Left renal pelvis (tissue), 4 donors: ENCODE results near the gene COL6A2. TPM values are rescaled to one million over a fixed set of nuclear protein-coding genes. Genes with fewer than 3 reads are reported as not detected.
"Not testable (repeated sequence)": the region's sequence is repeated elsewhere in the genome, so short reads cannot be mapped to it uniquely, and the experiment has no call there.

Experiments
- DNase-seq, 4 donors: peaks; one replicate each; pipeline ENCODE4 v3.0.0-alpha.2; 2013; ENCODE audit warnings: low read depth in 4 of 4, low spot score in 3 of 4
- polyA plus RNA-seq, 4 donors: library from polyadenylated mRNA; unstranded; fragments of 120-200 nt; gene quantifications; one replicate each; pipeline ENCODE4 v1.2.1, GENCODE V29; 2013; ENCODE audit not compliant: insufficient read length in 4 of 4

The COL6A2 gene
- polyA plus RNA-seq, 4 donors = 205 to 1,137 (median 238) TPM

GRCh38 chr21:46077674-46078101, 20.2 kb upstream of the COL6A2 start:
- no peak for DNase-seq

- DNase-seq = no peak
Measured at GRCh38 chr21:46078322-46078977, 19.5 kb upstream of the COL6A2 start.

DNA sequence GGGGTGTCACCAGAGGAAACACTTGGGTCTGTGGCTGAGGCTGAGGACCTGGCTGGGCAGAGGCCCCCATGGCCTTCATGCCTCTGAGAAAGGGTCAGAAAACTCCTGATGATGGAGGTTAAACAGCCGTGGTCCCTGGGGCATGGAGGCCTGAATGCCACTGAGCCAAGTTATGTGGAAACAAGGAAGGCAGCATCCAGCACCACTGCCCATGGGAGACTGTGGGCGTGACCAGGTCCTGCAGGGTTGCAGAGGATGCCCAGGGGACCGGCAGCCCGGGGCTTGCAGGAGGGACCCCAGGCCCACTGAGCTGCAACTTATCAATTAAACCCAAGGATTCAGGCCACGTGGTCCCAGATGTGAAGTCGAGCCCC, 18.9 kb upstream of the COL6A2 start:
- no peak for DNase-seq

- no peak for DNase-seq
Measured at GRCh38 chr21:46079352-46080170, 18.4 kb upstream of the COL6A2 start.

DNA sequence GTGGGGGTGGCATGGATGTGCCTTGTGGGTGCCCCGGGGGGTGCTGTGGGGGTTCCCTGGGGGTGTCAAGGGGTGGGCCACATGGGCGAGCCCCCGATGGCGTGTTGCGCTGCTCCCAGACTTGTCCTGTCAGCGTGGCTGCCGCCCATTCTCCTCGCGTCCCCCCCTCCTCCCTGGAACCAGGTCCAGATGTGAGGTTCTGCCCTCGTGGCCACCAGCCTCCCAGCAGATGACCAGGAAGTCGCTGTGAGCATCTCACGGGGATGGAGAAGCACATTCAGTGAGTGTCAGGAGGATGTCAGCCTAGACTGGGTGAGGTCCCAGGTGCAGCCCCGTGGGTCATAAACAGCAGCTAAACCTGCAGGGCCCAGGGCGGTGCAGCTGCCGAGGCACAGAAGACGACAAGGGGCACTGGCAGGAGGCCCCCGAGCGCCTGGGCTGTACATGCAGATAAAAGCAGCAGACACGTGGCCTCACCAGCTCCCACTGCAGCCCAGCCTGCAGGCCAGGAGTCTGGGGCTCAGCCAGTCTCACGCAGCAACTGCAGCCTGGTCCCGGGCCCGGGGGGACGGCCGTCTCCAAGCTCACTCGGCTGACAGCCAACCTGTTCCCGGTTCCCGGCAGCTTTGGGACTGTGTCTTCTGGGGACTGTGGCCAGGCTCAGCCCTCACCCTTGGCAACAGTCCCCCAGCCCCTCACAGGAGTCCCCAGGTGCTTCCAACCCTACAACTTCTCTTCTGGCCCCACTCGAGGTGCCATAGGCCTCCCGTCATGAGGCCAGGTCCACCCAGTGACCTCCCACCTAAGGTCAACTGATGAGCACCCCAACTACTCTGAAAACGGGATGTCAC, 17.5 kb upstream of the COL6A2 start:
- DNase-seq = no peak

GRCh38 chr21:46081022-46081861, 16.7 kb upstream of the COL6A2 start:
- DNase-seq = no peak

DNA sequence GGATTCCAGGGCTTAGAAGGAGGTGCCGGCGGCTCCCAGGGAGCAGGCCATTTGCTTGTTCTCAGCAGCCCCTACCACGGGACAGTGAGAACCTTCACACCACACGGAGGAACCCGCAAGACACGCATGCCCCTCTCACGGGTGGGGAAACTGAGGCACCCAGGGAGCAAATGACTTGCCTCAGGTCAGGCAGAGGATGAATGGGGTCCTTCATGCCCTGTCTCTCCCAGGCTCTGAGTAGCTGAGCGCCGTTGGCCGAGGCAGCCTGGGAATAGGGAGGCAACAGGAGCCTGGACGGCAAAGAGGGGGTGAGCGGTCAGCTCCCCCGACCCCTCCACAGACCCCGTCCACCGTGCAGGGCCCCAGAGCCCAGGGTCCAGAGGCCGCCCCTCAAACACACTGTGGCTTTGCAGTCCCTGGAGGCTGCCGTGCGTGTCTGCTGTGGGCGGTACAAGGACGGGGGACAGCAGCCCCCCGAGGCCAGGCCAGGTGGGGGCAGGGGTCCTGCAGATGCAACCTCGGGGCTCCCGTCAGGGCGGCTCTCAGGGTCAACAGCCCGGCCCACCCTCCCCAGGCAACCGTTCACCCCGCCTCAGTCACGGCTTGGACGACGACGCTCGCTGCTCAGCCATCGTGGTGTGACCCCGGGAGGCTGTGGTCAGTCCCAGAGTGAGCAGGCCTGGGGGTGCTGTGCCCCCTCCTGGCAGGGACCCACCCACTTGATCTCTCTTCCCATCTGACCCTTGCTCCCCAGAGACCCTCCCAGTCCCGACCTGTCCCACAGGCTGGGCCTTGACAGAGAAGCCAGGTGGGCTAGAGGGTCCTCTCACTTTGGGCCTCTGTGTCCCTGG, 15.8 kb upstream of the COL6A2 start:
- DNase-seq = no peak

DNA sequence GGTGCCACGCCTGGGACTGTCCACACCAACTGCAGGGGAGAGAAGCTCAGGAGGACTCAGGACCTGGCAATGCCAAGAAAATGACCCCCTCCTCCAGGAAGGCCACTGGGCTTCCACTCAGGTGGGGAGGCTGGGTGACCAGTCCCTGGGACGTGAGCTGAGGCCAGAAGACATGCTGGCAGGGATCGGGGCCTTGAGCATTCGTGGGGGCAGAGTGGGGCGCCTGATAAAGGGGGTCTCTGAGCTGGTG, 15.3 kb upstream of the COL6A2 start:
- no peak for DNase-seq

DNA sequence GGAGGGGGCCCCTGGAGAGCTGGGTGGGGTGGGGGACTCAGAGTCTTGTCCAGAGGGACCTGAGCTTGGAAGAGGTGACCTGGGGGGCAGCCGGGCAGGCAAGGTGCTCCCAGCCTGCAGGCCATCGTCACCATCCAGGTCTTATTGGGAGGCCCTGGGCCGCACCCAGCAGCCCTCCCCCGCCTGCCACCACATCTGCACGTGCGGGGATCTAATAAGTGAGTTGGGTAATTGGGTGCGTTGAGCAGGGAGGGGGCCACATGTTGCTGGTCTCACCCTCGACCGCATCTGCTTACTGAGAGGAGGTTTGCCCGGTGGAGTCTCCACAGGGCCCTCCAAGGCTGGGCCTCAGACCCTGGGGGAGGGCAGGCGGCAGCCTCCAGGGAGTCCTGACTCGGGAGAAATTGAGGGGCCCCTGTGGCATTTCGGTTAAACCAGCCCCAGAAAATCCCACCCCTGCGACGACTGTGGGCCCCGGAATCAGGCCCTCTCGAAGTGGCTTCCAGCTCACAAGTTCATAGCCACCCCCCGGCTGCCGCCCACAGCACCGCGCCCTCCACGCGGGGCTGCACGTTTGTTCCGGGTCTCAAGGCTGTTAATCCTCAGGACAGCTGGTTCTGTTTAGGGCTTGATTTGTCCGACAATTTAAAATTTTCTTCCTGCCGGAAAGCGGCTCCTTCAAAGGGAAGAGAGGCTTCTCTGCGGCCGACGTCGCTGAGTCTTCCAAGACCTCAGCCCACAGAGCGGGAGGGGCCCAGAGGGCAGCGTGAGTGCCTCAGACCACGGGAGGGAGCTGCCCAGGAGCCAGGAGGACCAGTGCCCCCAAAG, 14.7 kb upstream of the COL6A2 start:
- DNase-seq = no peak

DNA sequence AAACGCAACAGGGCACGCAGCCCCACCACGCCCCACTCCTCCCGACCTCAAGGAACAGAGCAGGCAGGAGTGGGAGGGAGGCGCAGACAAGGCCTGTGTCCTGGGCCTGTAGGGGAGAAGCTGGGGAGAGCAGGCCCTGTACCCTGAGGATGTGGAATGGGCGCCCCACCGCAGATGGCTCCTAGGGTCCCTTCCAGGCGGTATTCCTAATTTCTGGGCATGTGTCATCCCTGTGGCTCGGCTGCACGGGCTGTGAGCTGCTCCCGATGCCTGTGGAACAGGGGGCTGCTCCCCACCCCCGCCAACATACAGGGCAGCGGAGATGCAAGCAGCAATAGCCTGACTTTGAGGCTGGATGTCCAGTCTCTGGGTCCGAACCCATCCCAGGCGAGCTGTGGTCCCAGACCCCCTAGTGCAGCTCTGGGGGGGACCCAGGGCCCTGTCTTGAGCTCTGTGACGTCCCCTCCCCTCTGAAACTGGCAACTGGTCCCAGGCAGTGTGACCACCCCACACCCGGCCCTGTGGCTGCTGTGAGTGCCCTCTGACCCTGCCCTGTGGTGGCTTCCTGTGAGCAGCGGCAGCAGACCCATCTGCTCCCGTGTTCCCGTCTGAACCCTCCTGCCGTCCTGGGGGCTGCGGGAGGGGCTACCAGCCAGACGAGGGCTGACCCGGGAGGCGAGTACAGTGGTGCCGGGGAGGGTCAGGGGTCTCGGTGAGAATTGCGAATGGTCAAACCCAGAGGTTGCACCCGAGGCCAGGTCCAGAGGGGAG, 13.9 kb upstream of the COL6A2 start:
- no peak for DNase-seq

DNA sequence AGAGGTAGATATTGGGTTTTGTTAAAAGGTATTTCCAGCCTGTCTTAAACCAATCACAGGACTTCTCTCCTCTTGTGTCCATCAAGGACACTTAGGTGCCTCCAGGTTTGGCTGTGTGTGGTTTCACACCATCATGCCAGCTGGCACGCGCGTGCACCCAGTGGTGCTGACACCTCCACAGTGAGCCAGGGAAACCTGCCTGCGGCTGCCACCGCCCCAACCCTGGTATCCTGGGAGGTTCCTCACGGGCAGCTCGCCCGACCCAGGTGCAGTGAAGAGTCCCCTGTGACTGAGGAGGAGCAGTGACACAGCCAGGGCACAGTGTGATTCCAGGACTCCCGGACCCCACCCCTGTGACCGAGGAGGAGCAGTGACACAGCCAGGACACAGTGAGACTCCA, 13.2 kb upstream of the COL6A2 start:
- no peak for DNase-seq

GRCh38 chr21:46085259-46085658, 12.7 kb upstream of the COL6A2 start:
- DNase-seq = not testable (repeated sequence)

- DNase-seq = no peak
Measured at GRCh38 chr21:46087641-46088040, 10.3 kb upstream of the COL6A2 start.

DNA sequence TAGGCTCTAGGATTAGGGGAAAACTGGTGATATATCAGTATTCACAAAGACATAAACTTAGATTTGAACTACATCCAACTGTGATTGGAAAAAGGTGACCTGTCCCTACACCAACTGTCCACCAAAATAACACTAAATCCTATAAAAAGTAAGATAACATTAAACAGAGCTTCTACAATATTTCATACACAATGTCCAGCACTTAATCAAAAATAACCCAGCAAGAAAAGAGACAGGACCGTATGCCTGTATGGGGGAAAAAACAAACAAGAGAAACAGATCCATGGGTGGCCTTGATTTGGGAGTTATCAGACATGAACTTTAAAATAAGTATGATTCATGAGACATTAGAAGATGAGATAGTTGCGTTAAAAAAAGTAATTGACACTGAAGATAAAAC, 9.7 kb upstream of the COL6A2 start:
- DNase-seq = no peak

GRCh38 chr21:46089285-46089684, 8.6 kb upstream of the COL6A2 start:
- DNase-seq = no peak

DNA sequence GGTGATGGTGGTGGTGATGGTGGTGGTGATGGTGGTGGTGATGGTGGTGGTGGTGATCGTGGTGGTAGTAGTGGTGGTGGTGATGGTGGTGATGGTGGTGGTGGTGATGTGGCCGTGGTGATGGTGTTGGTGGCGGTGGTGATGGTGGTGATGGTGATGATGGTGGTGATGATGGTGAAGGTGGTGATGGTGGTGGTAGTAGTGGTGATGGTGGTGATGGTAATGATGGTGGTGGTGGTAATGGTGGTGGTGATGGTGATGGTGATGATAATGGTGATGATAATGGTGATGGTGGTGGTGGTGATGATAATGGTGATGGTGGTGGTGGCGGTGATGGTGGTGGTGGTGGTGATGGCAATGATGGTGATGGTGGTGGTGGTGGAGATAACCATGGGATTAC, 6.8 kb upstream of the COL6A2 start:
- no peak for DNase-seq

DNA sequence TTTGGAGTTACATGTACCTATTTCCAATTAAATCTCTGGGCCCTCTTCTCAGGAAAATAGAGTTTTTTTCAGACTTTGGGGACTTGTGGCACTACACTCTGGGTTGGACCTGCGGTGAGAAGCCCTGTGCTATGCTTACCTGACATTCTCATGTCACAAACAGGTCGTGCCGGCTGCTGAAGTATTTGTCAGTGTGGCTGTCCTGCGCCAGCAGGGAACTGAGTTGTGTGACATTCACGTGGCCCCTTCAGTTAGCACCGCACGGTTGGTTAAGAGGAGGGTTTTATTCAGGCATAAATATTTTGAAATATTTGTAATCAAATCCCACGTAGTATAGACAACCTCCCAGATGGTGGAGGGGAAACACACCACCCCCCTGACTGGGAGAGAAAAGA, 6.3 kb upstream of the COL6A2 start:
- DNase-seq = no peak

DNA sequence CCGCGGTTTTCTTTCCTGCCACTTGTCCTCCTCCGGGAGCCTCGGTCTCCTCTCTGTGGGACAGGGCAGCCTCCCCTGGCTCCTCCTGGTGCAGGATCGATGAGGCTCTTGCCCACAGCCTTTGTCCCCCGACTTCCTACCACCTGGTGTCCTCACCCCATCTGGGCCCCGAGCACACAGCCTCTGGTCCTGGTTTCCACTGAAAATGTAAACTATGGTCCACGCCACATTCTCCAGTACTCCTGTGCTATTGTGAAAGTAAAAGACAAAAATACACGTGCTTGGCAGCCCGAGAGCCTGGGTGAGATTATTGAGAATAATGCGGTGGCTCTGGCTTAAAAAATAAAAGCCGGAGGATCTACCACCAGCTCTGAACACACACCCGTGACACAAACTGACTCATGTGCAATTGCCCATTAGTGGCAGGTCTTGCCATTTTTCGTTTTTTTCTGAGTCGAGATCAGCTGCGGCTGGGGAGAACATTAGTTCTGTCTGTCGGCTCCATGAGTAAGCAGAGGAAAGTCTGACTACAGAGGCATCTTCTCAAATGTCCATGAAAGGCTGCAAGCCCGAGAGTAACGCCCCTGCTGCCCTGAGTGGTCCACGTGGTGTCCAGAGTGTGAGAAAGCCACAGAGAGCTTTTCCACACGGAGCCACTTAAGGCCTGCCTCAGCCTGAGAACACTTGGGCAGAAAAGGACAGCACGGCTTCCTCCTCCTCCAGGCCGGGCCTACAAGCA, 5.7 kb upstream of the COL6A2 start:
- DNase-seq = no peak
